GM21528 (cell line): Measurements from ENCODE around the gene FASTK.

Source experiments
- ATAC-seq: cut with Tn5 transposase; IDR thresholded peaks from one replicate; pipeline ENCODE4 v1.9.1; 2021; ENCODE audit warnings: mild to moderate bottlenecking, moderate library complexity; ENCODE audit not compliant: unreplicated experiment, low FRiP score

The FASTK gene

DNA sequence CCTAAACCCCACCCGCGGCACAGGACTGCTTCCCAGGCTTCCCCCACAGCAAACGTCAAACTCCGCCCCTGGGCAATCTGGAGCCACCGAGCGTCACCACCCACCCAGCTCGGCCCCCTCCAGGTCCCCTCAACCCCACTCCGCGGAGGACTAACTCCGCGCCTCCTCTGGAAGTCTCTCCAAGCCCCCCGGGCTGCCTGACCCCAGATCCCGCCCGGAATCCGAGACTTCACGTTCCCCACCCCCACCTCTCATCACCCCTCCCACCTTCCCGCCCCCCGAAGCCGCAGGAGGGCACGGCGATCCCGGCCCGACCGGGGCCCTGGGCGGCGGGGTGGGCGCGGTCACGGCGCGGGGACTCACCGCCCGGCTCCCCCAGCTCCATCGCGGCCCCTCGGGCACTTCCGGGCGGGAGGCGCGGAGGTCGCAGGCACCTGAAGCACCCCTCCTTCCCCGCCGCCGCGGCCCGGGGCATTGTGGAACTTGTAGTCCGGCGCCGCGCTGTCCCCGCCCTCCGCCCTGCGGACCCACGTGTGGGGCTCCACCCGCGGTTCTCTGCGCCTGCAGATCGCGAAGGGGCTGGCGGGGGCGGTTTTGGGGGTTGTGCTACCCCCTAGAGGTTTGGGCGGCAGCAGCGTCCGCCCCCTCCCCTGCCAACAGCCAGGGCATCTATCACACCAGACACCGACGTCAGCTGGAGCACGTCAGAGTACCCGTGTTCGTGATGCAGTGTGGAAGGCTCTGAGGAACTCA is 2.6 kb upstream of the FASTK start, which contains the start of gene TMUB1:
Gene TMUB1 (minus strand): TSS at position 423 of the 753 bp plus-strand sequence. CDS start 930 bp downstream, outside the sequence.
- peak; percentile 48 for ATAC-seq

DNA sequence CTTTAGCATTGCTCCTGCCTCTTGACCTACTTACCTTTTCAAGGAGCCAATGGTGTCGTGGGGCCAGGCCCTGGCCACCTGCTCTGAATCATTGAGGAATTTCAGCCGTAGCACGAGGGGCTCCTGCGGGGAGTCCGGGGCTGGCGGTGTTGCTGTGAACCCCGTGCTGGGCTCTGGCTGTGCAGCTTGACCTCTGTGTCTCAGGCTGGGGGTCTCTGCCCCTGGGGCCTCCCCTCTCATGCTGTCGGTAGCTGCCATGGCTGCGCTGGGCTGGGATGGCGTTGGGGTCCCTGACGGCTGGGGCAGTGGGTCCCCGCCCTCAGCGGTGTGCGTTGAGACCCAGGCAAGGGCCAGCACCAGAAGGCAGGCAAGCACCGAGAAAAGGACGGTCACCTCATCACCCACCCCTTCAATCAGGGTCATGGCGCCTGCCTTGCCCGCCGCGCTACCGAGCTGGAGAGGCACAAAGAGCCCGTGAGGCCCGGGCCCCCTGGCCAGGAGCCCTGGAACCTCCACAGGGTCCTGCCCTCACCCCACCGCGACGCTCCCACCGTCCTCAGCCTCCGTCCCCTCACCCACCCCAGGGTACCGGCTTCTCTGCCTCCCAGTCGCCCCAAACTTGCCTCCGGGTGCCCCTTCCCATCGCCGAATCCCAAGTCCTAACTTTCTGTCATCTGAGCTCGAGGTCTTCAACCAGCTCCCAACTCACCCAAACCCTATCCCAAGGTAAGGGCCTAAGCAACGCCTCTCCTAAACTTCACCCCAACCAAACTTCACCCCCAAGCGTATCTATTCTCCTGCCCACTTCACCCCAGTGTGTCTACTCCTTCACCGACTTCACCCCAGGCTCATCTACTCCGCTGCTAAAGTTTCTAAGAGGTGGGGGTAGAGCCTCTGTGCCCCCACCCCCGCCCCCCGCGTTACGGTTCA is 1.8 kb upstream of the FASTK start:
- no peak for ATAC-seq

DNA sequence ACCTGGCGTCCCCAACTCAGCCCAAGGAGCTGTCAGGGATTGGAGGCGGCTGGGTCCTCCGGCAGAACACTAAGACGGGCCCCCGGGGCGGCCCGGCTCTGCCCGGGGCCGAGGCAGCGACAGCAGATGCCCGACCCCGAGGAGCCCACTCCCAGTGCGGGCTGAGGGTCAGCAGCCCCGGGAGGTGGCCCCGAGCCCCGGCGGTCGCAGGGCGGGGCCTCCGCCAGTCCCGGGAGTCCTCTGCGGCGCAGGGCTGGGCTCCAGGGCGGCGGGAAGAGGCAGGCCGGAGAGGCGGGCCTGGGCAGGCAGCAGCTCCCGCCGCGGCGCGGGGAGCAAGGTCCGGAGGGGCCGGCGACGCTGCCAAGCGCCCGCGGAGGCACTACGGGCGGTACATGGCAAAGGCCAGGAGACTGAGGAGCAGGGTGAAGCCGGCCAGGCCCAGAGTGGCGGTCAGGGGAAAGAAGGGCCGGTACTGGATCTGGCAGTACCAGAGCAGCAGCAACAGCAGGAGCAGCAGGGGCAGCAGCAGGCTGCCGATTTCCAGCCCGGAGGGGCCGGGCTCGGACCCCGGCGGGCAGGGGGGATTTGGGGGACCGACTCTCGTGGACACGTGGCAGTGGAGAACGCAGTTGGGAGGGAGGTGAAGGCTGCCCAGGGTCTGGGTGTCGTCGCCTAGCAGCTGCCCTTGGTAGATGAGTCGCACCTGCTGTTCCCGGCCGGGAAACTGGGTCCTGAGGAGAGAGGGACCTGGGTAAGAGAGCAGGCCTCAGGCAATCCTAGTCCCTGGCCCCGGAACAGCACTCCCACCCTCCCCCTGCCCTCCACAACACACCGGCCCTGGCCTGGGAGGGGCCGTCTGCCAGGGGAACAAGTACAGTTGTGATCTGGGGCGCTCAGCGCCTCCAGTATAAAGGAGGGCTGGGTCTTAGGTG is 827 bp upstream of the FASTK start:
- ATAC-seq, result no peak

DNA sequence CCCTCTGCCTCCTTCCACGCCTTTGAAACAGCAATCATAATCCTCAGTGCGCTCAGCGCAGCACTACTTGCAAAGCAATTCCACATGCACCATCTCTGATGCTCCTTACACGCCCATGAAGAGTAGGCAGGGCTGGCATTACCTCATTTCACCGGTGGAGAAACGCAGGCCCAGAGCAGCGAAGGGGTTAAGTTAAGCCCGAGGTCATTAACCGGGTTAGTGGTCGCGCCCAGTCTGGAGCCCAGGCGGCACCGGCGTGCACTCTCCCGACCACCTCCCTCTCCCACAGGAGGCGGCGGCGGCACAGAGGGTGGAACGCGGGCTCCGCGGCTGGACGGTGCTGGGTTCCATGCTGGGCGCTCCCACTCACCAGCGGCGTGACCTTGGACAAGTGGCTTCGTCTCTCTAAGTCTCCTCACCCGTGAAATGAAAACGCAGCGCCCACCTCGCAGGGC is 515 bp downstream of the FASTK start:
- peak; percentile 2 for ATAC-seq

DNA sequence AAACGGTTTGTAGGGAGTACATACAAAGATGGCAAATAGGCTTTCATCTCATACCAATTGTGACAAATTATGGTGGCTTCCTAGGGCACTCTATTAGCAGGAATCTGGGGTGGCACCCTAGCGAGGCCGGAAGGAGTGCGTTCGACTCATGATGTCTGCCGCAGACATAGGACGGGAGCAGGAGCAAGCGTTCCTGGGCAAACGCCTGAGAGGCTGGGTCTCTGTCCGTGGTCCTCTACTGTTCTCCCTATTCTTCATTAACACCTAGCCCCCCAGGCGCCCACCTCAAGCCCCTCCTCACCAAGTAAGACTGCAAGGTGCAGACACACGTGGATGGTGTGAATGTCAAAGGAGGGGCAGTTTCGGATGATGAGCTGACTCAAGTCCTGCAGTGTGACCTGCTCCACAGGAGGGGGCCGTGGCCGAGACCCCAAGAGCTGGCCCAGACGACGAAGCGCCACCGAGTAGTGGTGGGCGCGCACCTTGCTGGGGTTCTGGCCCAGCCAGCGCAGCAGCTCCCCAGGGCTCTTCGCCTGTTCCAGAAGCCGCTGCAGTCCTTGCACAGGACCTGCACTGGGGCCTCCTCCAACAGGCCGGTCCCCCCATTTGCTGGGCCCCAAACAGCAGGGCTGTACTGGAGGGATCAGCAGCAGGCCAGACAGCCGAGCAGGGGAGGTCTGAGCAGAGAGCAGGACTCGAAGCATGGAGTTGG is 1.3 kb downstream of the FASTK start:
- ATAC-seq, result no peak

DNA sequence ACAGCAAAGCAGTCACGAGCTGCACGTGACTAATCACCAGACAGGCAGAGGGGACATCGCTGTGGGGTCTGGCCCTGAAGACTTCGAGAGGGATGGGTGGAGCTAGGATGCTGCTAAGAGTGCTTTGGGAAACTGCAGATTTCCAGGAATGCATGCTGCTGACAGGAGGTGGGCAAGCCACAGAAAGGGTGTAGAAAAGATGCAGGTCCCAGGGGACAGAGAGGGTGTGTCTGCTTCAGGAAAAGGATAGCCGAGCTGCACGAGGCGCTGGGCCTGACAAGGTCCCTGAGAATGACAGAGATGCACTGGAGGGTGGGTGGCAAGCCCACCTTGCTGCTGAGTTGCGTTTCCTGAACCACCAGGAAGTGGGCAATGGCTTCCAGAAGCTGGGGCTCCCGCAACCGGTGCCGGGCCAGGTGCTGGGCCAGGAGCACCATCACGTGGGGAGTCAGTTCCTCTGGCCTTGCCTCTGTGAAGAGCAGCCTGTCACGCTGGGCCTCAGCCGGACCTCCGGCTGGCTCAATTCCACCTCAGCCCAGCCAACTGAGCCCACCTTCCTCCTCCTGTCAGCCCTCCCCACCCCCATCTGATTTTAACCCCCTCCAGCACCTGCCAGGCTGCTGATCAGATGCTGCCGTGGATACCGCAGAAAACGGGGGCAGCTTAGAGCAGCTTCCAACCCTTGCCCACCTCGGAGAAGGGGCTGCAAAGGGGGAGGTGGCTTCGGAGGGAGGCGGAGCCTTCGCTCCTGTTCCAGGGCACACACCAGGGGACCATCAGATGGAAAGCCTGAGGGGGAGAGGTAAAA is 2.2 kb downstream of the FASTK start:
- ATAC-seq, result no peak

DNA sequence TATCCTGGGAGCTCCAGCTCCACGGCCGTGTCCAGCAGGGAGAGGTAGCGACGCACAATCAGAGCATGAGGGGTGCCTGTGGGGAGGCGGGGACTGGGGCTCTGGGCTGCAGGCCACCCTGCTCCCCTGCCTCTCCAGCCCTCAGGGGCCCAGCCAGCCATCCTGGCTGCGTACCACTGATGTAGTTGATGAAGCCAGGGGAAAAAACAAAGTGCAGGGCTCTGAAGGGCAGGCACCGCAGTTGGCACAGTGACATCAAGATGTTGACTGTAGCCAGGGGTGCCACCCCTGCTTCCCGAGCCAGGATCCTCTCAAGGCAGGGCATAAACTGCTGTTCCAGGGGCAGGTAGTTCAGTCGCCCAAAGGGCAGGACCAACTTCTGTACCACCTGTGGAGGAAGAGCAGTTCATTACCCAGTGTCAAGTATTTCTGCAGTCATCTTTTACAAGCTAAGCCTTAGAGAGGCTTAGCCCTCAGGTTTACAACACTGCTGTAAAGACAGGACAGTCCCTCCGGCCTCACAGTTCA is 2.8 kb downstream of the FASTK start:
- ATAC-seq, result no peak

DNA sequence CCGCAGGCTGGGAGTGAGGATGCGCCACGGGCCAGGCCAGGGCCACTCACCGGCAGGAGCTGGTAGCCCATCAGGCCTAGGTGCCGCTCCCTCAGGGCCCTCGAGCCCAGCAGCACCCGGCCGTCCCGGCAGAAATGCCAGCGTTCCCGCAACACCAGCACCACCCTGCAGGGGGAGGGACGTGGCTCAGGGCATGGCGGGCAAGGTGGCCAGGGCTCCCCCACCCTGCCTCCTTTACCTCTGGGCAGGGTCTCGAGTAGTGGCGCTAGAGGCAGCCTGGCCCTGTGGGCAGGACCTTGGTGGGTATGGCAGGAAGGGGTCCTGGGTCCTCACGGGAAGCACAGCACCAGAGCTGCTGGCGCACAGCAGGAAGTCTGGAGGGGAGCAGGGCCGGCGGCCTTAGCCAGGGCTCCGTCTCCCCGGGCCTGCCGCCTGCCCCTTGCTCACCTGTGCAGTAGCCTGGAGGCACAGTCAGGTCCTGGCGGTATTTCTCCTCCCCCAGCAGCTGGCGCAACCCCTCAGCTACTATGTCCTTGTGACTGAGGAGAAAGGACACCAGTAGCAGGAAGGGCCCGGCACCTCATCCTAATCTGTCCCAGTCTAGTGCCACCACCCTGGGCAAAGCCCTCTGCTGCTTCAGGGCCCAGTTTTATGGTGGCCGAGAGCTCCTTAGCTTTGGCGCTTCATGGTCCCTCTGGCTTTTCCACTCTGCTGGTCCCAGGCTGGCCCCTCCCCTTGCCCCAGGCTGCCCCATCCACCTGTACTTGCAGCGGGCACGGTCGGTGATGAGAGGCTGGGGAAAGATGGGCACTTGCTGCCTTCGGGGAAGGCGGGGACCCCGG is 3.5 kb downstream of the FASTK start:
- ATAC-seq, result no peak

DNA sequence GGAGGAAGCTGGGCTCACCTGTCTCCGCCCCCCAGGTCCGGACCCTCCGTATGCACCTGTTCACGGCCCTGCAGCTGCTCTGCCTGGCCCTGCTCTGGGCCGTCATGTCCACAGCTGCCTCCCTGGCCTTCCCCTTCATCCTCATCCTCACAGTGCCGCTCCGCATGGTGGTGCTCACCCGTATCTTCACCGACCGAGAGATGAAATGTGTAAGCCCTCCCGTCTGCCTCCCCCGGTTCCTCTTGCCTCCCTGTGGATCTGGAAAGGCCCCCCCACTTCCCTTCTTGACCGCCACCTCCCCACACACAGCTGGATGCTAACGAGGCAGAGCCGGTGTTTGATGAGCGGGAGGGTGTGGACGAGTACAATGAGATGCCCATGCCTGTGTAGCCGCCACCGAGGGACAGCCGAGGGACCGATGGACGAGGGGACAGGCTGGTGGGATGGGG is 4.6 kb downstream of the FASTK start:
- no peak for ATAC-seq

DNA sequence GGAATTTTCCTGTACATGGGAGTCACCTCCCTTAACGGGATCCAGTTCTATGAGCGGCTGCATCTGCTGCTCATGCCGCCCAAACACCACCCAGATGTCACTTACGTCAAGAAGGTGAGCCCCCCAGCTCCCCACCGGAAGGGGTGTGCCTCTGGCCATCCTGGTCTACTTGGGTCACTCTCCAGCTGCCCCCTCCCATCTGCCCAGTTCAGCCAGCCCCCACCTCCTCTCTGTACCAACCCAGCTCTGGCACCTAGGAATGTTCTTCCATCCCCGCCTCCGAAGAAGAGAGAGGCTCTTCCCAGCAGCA is 5.0 kb downstream of the FASTK start:
- no peak for ATAC-seq

DNA sequence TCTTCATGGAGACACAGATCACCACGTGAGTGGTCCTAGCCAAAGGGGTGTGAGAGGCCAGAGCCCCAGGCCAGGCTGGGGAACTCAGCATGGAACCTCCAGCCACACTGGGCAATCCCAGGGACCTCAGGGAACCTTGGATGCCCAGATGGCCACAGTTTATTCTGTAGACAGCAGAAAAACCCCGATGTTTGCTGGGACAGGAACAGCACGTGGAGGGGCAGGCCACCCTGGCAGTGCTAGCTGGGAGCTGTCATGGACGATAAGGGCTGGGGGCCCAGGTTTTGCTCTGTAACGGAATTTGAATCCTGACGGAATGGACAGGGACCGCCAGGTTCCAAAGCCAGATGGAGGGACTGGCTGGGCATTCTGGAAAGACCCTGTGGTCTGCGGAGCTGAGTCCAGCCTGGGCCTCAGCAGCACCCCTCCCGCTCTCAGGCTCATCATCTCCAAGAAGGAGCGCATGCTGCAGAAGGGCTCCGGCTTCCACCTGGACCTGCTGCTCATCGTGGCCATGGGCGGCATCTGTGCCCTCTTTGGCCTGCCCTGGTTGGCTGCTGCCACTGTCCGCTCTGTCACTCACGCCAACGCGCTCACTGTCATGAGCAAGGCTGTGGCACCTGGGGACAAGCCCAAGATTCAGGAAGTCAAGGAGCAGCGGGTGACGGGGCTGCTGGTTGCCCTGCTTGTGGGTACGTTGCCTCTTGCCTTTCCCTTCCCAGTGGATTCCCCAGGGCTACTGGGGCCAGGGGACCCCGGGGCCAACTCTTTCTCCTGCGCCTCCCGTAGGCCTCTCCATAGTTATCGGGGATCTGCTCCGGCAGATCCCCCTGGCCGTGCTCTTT is 5.6 kb downstream of the FASTK start:
- ATAC-seq, result no peak

DNA sequence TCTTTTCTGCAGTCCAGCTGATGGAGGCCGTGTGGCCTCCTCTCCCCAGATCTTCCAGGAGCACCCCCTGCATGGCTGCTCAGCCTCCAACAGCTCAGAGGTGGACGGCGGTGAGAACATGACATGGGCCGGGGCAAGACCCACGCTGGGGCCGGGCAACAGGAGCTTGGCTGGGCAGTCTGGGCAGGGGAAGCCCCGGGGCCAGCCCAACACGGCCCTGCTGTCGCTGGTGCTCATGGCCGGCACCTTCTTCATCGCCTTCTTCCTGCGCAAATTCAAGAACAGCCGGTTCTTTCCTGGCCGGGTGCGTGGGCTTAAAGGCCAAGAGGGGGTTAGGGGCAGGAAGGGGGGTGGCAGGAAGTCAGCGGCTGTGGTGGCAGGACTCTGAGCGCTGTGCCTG is 6.6 kb downstream of the FASTK start:
- no peak for ATAC-seq

DNA sequence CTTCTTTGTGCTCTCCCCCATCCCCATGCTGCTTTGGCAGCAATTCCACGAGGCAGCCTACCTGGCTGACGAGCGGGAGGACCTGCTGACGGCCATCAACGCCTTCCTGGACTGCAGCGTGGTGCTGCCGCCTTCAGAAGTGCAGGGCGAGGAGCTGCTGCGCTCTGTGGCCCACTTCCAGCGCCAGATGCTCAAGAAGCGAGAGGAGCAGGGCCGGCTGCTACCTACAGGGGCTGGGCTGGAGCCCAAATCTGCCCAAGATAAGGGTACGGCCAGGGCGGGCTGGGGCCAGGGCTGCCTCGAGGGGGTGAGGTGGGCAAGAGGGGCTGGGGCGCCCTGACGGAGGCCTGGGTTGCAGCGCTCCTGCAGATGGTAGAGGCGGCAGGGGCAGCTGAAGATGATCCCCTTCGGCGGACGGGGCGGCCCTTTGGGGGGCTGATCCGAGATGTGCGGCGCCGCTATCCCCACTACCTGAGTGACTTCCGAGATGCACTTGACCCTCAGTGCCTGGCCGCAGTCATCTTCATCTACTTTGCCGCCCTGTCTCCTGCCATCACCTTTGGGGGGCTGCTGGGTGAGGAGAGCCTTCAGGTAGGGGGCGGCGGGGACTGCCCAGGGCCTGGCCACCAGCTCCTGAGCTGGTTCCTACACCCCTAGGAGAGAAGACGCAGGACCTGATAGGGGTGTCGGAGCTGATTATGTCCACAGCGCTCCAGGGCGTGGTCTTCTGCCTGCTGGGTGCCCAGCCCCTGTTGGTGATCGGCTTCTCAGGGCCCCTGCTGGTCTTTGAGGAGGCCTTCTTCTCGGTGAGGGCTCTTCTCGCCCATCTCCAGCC is 9.4 kb downstream of the FASTK start:
- ATAC-seq, result no peak

DNA sequence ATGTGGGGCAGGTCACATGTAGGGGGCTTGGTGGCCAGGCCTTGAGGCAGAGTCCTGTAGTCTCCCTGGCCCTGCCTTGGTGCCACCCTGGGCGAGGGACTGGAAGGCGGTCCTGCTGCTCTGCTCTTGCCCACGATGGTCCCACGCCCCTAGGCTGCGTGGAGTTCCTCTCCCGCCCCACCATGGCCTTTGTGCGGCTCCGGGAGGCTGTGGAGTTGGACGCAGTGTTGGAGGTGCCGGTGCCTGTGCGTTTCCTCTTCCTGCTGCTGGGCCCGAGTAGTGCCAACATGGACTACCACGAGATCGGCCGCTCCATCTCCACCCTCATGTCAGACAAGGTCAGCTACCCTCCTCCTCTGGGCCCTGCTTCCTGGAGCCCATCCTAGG is 10.0 kb downstream of the FASTK start:
- ATAC-seq, result no peak

DNA sequence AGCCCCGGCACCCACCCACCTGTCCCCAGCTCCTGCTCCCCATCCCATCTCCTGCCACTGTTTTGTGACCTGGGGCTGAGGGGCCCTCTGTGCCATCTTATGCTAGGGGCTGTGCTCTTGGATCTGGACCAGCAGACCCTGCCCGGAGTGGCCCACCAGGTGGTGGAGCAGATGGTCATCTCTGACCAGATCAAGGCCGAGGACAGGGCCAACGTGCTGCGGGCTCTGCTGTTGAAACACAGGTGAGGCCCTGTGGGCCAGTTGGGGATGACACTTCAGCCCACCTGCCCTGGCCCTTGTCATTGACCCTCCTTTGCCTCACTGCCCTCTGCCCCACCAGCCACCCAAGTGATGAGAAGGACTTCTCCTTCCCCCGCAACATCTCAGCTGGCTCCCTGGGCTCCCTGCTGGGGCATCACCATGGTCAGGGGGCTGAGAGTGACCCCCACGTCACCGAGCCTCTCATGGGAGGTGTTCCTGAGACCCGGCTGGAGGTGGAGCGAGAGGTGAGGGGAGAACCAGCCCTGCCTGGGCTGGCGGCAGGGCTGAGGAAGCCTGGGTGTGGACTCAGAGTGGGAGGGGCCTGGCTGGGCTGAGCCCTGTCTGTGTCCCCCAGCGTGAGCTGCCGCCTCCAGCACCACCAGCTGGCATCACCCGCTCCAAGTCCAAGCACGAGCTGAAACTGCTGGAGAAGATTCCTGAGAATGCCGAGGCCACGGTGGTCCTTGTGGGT is 10.6 kb downstream of the FASTK start:
- no peak for ATAC-seq
